ENCODE results near the gene ZNF80.

DNA sequence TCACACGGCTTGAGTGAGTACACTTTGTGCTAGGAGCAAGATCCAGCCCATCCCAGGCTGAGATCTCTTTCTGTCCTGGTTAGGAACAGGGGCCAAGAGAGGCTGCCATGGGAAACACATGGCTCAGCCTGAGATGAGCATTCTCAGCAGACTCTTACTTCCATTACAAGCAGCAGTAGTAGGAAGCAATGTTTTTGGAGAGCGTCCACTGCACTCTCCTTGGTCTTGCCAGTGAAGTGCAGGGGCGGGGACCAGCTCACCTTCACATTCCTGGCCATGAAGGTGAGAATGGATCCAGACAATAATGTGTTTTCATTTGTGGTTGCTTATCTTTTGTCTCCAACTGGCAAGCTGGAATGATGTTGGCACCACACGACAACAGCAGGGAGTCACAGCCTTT lies 24.7 kb downstream of the ZNF80 start:
- TF ChIP-seq, protein P1, sequence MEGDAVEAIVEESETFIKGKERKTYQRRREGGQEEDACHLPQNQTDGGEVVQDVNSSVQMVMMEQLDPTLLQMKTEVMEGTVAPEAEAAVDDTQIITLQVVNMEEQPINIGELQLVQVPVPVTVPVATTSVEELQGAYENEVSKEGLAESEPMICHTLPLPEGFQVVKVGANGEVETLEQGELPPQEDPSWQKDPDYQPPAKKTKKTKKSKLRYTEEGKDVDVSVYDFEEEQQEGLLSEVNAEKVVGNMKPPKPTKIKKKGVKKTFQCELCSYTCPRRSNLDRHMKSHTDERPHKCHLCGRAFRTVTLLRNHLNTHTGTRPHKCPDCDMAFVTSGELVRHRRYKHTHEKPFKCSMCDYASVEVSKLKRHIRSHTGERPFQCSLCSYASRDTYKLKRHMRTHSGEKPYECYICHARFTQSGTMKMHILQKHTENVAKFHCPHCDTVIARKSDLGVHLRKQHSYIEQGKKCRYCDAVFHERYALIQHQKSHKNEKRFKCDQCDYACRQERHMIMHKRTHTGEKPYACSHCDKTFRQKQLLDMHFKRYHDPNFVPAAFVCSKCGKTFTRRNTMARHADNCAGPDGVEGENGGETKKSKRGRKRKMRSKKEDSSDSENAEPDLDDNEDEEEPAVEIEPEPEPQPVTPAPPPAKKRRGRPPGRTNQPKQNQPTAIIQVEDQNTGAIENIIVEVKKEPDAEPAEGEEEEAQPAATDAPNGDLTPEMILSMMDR (IDR thresholded peaks at IDR 0.05), result no peak
- no peak for TF ChIP-seq POLR2A (IDR thresholded peaks at IDR 0.05)

Measured in breast epithelium (tissue), 3 donors.